ENCODE measurements around the gene MAVS. TPM values are rescaled to one million over a fixed set of nuclear protein-coding genes. Genes with fewer than 3 reads are reported as not detected.
A peak's percentile ranks its signal among the peaks of the same experiment; 100 is the strongest.

MAVS gene
- total and polyA plus RNA-seq, 9 of the 15 experiments (the other 6 are each of a cell fraction or from before 2014, with no cell fraction given), result 1.6 to 22.0 (median 11.3) TPM

DNA sequence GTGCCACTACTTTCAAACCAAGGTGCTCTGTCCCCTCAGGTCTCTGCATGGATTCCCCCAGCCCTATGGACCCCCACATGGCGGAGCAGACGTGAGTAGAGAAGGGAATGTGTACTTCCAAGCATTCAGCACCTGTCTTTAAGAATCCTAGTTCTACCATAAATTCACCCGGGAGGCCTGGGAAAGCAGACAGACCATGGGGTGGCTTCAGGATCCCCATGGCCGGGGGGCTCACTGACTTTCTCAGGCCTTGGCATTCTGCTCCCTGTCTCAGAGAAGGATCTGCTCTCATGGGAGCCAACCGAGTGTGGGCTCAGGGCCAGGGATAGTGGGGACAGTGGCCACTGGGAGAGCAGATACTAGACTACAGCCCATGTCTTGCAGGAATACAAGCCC lies 48.3 kb upstream of the MAVS start (continued):
- no peak for TF ChIP-seq CTBP1 (IDR thresholded peaks at IDR 0.05; ENCODE audit: borderline replicate concordance)
- TF ChIP-seq CAMTA2 (CRISPR knock-in tag; conservative IDR thresholded peaks at IDR 0.05), result no peak
- TF ChIP-seq NFE2L1 (tag; IDR thresholded peaks at IDR 0.05; ENCODE audit: borderline replicate concordance, low read depth), result no peak
- TF ChIP-seq IFI16 (CRISPR knock-in tag; IDR thresholded peaks at IDR 0.05), result no peak
- TF ChIP-seq USF1 (CRISPR knock-in tag; IDR thresholded peaks at IDR 0.05), result no peak

DNA sequence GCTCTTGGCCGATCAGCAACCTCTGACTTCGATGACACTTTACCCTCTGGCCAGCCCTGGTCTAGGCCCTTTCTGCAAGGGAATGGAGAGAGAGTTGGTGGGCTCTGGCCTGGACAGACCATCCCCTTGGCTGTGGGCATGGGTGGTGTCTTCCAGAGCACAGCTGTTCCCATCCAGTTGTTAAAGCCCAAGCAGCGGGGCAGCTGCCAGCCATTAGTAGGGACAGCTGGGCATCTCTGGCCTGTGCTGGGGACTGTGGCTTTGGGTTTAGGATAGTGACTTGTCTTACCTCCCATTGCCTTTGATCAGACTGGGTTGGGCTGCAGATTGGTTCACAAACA lies 47.8 kb upstream of the MAVS start:
- 94% methylated on average over 2 of the region's 3 CpGs for WGBS (ENCODE audit: insufficient coverage, low coverage, missing lambda C conversion rate)
- no TSS peak for BruUV-seq (replicated peaks)
- H3K4me3 ChIP-seq, result no peak overlapping the region
- H2AFZ ChIP-seq (ENCODE audit: low read depth, low read length), result no peak overlapping the region
- 0 out of 4 replicates have a peak overlapping the region, but pooled peaks of 1 of the 2 experiments have one; percentile 28 for H3K9ac ChIP-seq (ENCODE audit: insufficient read depth in 1 of 2, low read depth in 2 of 2, low read length in 2 of 2)
- peaks cover 49% of the 10 kb centered on the region; the same call in 2 of the 3 replicates for H3K36me3 ChIP-seq (ENCODE audit: control insufficient read depth, insufficient read depth, low read length)
- H3K4me2 ChIP-seq (ENCODE audit: insufficient read depth, low read length), result no peak overlapping the region
- in situ Hi-C loops (cut with MboI) (no loop called here), intact Hi-C loops (cut with micrococcal nuclease) (no loop called here)
- H3K4me1 ChIP-seq (replicated peaks in 1 of 2; ENCODE audit: control insufficient read depth in 2 of 2, insufficient read depth in 2 of 2, low read length in 2 of 2), result peaks cover 14 to 44% of the 10 kb centered on the region in 2 experiments; a peak in 4 of 5 replicates
- no peaks in the 10 kb centered on the region for H4K20me1 ChIP-seq (replicated peaks; ENCODE audit: control insufficient read depth, insufficient read depth, low read length)
- no peaks in the 10 kb centered on the region for H3K27me3 ChIP-seq (ENCODE audit: control insufficient read depth in 2 of 2, insufficient read depth in 2 of 2, low read length in 2 of 2)
- ATAC-seq (no peak), FAIRE-seq (no peak), DNase-seq (ENCODE audit: extremely low read depth in 1 of 4, low spot score in 3 of 4) (no peak)
- H3K9me3 ChIP-seq (replicated peaks; ENCODE audit: control insufficient read depth, insufficient read depth, low read depth, low read length), result no peaks in the 10 kb centered on the region
- H3K79me2 ChIP-seq (ENCODE audit: control insufficient read depth, insufficient read depth, low read length), result peaks cover 12% of the 10 kb centered on the region; the same call in 2 of the 3 replicates
- no peak overlapping the region for H3K27ac ChIP-seq (ENCODE audit: extremely low read depth, low read depth, low read length)
- POLR2A ChIA-PET, result no interaction called here
- TF ChIP-seq, protein P1, sequence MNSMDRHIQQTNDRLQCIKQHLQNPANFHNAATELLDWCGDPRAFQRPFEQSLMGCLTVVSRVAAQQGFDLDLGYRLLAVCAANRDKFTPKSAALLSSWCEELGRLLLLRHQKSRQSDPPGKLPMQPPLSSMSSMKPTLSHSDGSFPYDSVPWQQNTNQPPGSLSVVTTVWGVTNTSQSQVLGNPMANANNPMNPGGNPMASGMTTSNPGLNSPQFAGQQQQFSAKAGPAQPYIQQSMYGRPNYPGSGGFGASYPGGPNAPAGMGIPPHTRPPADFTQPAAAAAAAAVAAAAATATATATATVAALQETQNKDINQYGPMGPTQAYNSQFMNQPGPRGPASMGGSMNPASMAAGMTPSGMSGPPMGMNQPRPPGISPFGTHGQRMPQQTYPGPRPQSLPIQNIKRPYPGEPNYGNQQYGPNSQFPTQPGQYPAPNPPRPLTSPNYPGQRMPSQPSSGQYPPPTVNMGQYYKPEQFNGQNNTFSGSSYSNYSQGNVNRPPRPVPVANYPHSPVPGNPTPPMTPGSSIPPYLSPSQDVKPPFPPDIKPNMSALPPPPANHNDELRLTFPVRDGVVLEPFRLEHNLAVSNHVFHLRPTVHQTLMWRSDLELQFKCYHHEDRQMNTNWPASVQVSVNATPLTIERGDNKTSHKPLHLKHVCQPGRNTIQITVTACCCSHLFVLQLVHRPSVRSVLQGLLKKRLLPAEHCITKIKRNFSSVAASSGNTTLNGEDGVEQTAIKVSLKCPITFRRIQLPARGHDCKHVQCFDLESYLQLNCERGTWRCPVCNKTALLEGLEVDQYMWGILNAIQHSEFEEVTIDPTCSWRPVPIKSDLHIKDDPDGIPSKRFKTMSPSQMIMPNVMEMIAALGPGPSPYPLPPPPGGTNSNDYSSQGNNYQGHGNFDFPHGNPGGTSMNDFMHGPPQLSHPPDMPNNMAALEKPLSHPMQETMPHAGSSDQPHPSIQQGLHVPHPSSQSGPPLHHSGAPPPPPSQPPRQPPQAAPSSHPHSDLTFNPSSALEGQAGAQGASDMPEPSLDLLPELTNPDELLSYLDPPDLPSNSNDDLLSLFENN (IDR thresholded peaks at IDR 0.05; ENCODE audit: low read depth in 2 of 2, low read length in 2 of 2), result no peak
- TF ChIP-seq C11orf30 (IDR thresholded peaks at IDR 0.05; ENCODE audit: low read depth), result no peak
- TF ChIP-seq SREBF2 (CRISPR knock-in tag; IDR thresholded peaks at IDR 0.05), result no peak
- no peak for TF ChIP-seq HDAC8 (tag; IDR thresholded peaks at IDR 0.05)
- CTCF ChIA-PET (ENCODE audit: low intra/inter-chr PET ratio), result no interaction called here
- no peaks in the 10 kb centered on the region for H3K9me1 ChIP-seq (ENCODE audit: control insufficient read depth, insufficient read depth, low read length)
